GM19043 (cell line): Measurements from ENCODE around the gene FAM72A.
"Not testable (repeated sequence)": the region's sequence is repeated elsewhere in the genome, so short reads cannot be mapped to it uniquely, and the experiment has no call there.

ENCODE experiments used
- ATAC-seq: cut with Tn5 transposase; IDR thresholded peaks from one replicate; pipeline ENCODE4 v1.9.1; 2021; ENCODE audit warnings: low read depth; ENCODE audit not compliant: unreplicated experiment

Gene FAM72A

GRCh38 chr1:206218285-206218684 lies 15.6 kb upstream of the FAM72A start:
- ATAC-seq: not testable (repeated sequence)

GRCh38 chr1:206215600-206216392 lies 13.2 kb upstream of the FAM72A start:
- not testable (repeated sequence) for ATAC-seq

GRCh38 chr1:206210802-206211201 lies 8.2 kb upstream of the FAM72A start:
- ATAC-seq: not testable (repeated sequence)

DNA sequence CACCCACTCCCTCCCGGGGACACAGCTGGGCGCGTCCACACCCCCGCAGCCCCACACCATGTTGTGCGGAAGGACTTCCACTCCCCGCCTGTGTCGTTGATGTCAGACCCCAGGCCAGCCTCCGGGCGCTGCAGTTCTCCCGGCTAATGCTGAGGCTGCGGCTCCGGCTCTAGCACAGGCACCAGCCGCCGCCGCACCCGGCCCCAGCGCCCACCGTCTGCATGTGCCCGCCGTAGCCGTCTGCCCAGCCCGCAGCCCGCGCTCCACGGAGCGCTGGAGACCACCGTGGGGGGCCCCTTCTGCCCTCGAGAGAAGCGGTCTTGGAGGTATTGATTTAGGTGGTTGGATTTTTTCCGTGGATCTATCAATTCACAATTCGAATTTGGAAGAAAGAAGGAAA lies 2.9 kb upstream of the FAM72A start:
- ATAC-seq: not testable (repeated sequence)

DNA sequence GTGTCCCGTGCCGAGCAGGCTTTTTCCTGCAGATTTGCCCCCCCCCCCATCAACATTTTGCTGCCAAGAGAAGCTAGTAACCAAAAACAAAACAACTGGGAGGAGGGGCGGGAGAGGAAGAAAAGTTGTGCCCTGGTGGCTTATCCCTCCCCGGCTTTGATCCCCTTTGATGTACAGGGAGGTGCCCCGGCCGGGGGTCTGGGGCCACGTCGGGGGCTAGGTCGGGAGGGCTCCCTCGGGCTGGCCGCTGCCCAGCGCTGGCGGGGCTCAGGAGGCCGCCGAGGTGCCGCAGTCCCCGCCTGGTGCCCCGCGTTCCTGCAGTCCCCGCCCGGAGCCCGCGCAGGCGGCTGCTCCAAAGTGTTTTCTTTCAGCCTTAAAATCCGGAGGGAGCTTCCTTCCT lies 2.2 kb upstream of the FAM72A start:
- ATAC-seq: not testable (repeated sequence)

DNA sequence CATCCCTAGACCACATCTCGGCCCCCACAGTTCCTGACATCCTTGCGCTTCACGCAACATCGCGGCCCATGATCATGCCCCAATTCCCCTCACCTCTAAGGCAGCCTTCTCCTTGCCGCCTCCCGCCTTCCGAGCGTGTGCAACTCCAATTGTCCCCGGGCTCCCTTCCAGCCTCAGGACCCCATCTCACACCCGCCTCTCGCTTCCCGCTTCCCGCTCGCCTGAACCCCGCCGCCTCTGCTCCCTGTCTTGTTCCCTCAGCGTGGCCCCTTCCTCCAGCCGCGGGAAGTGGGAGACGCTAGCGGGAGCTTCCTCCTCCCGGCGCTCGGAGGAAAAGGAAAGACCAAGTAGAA lies 1.5 kb upstream of the FAM72A start:
- ATAC-seq: not testable (repeated sequence)

- not testable (repeated sequence) for ATAC-seq
Measured at GRCh38 chr1:206203364-206204158, 922 bp upstream of the FAM72A start, which contains the start of gene SRGAP2. Gene SRGAP2 (plus strand): TSS chr1:206203541. CDS start chr1:206205971, 2,430 bp downstream.

- ATAC-seq: not testable (repeated sequence)
Measured at GRCh38 chr1:206196748-206197424, 5.8 kb downstream of the FAM72A start.

- not testable (repeated sequence) for ATAC-seq
Measured at GRCh38 chr1:206195182-206195581, 7.5 kb downstream of the FAM72A start.

DNA sequence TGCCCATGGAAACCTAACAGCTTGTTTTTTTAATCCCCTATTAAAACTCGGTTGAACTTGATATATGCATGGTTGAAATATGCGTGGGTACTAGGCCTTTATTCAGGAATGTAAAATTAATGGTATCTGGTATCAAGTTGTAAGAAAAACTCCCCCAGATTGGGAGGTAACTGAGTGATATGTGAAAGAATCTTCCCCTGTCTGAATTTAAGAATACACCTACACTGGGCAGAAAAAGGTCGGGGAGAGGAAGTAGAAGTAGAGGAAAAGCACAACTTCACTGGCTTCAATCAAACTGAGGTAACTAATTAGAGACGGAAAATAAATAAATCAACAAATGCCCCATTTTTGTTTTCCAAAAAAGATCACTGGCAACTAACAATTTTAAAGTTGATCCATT lies 15.8 kb downstream of the FAM72A start:
- not testable (repeated sequence) for ATAC-seq

DNA sequence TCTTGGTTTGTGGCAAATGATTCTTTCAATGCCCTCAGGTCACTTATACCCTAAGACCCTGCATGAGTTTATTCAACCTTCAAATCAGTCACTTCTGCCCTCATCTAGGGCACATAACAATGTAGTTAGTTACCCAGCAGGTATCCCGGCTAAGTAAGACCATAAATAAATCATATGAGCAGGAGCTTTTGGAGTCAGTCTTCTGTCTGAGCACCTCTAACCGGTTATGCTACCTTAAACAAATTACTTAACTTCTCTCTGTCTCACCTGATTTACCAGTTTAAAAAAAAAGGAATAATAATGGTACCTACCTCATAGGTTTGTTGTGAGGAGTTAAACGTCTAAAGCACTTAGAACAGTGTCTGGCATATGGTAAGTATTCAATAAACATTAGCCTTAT lies 16.9 kb downstream of the FAM72A start:
- ATAC-seq: not testable (repeated sequence)

DNA sequence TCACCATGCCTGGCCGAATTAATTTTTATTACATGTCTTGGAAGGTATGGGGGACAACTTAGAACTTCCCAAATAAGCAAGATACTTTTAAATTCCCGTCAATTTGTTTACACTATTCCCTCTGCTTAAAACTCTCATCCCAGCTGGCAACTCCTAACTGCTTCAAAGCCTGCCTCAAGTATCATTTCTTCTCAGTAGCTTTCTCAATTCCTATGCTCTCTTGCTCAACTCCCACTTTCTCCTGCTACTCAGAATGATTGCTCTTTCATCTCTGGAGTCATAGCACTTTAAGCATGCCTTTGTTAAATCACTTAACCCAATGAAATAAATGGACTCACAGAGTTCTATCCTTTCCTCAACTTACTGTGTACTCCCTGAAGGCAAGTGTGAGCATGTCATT lies 18.9 kb downstream of the FAM72A start:
- not testable (repeated sequence) for ATAC-seq

DNA sequence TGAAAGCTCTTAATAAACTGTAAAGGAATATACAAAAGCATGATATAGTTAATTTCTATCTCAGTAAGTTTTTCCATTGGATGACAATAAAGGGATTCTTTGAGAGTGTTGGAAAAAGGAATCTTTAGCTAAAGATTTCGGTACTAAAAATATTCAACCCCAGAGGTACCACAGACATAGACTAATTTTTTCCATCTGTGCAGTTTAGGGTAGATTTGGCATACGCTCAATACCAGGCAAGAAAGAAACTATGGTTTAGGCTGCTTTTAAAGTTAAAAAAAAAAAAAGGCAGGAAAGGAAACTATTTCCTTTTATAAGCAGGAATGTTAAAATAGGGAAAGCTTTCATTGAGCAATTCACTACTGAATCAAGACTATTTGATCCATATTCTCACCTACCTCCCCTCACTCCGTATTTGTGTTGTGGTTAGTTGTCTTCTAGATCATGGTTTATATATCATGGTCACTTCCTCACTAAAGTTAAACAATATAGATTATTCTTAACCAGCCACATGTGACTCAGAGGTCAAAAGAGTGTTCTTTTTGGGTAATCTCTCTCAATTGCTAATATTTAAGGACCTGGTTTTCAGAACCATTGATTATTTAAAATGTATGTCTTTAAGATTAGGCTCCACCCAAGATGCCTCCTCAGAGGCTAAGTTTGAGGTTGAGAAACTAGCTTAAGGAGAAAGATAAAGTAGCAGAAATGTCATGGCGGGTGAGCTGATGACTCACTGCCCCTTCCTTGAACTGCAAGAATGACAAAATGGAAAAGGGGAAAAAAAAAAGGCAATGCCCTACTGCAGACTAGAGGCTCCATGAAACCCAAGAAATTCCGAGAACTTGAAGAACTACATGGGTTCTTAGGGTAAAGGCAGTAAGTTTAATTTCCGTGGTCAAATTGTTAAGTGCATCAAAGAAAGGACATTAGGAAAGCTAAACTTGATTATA lies 20.0 kb downstream of the FAM72A start:
- ATAC-seq: not testable (repeated sequence)

- ATAC-seq: not testable (repeated sequence)
Measured at GRCh38 chr1:206179666-206180065, 23.0 kb downstream of the FAM72A start.

GRCh38 chr1:206178061-206178989 lies 24.3 kb downstream of the FAM72A start:
- ATAC-seq: not testable (repeated sequence)

GRCh38 chr1:206176114-206176502 lies 26.5 kb downstream of the FAM72A start:
- not testable (repeated sequence) for ATAC-seq

DNA sequence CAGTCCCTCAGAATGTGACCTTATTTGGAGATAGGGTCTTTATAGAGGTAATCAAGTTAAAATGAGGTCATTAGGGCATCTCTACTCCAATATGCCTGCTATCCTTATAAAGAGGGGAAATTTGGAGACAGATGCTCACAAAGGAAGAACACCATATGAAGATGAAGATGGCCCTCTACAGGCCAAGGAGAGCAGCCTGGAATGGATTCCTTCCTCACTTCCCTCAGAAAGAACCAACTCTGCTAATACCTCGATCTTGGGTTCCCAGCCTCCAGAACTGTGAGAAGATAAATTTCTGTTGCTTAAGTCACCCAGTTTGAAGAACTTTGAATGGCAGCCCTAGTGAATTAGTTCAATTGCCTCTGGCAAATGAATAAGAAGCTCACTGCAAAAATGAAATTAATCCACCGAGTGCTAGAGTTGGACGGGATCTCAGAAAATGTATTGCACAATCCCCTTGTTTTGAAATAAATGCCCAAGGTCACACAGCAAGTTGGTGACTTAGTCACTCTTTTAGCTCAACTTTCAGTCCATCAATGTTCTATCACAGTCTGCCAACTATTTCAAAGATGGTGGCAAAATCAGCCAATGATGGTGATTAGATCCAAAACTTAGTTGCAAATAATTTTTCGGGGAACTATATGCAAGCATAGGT lies 27.1 kb downstream of the FAM72A start:
- not testable (repeated sequence) for ATAC-seq

DNA sequence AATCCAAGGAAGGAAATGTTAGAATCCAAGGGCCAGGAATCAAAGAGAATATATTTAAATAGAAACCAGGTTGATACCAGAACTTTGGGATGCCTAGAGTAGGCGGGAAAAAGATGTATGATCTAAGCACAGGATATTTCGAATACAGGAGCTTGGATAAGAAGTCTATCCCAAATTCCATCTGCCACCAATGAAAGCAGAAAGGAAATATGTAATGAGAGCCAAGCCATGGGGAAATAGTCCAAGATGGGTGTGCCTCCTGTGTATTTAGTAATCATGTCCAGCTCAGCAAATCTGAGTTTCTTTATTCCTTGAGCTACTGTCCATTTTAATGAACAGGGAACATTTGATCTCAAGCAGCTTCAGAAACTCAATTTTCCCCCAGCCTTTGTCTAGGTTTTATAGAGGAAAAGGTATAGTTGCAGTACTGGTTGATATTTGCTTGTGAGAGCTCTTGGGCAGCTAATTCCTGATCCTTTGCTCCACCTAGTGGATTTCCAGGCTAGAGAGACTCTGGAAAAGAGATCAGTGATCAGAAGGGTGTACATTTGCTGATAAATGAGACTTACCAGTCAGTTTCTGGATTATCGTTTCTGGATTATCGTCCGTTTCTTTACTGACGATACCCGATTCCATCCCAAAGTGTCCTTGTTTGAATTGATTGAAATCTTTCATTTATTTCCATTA lies 28.3 kb downstream of the FAM72A start:
- ATAC-seq: not testable (repeated sequence)
